ENCODE results near the gene THOC7. TPM values are rescaled to one million over a fixed set of nuclear protein-coding genes. Genes with fewer than 3 reads are reported as not detected.

THOC7 gene
- total RNA-seq, 1 experiment from 2014 or later = 67.3 TPM

GRCh38 chr3:63891518-63891917 lies 27.9 kb upstream of the THOC7 start:
- Histone ChIP-seq H3K27me3 (ENCODE audit: insufficient read depth, low read length) (no peaks in the 10 kb centered on the region), H3K4me2 (ENCODE audit: low read length) (no peak overlapping the region), H3K9me3 (ENCODE audit: control insufficient read depth in 1 of 2, insufficient read depth in 1 of 2, low read depth in 1 of 2, low read length in 2 of 2) (no peaks in the 10 kb centered on the region), H3K27ac (ENCODE audit: low read depth, low read length) (no peak overlapping the region), H2AFZ (ENCODE audit: low read depth, low read length, poor library complexity, severe bottlenecking) (no peak overlapping the region), H3K36me3 (ENCODE audit: control insufficient read depth in 1 of 2, insufficient read depth in 2 of 2, low read length in 2 of 2) (no peaks in the 10 kb centered on the region; a peak in 1 of 4 replicates), H3K9me2 (ENCODE audit: insufficient read depth) (no peaks in the 10 kb centered on the region), H3K9ac (ENCODE audit: low read length) (no peak overlapping the region), H3K4me3 (replicated peaks in 1 of 2; ENCODE audit: low read depth in 1 of 2, low read length in 2 of 2) (no peak overlapping the region), H4K20me1 (ENCODE audit: insufficient read depth) (no peaks in the 10 kb centered on the region), H3K79me2 (ENCODE audit: insufficient read depth, low read length) (peaks cover 7% of the 10 kb centered on the region), H3K4me1 (ENCODE audit: control insufficient read depth in 1 of 2, insufficient read depth in 2 of 2, low read length in 2 of 2) (no peaks in the 10 kb centered on the region)
- intact Hi-C loops (cut with micrococcal nuclease) = no loop called here
- TF ChIP-seq SRF (IDR thresholded peaks at IDR 0.05; ENCODE audit: low read depth) = no peak
- ChIA-PET POLR2A (no interaction called here), RAD21 (ENCODE audit: low non-redundant PET in 1 of 2, low total read pairs in 2 of 2, uncharacterized antibody in 2 of 2, unreplicated experiment in 2 of 2) (no interaction called here), CTCF (no interaction called here)
- no TSS peak for BruUV-seq (replicated peaks)
- ATAC-seq (no peak), DNase-seq (ENCODE audit: low read depth, low spot score) (no peak)

GRCh38 chr3:63886858-63887257 lies 23.3 kb upstream of the THOC7 start:
- ATAC-seq (no peak), DNase-seq (ENCODE audit: low read depth, low spot score) (no peak)
- Histone ChIP-seq H3K36me3 (ENCODE audit: control insufficient read depth in 1 of 2, insufficient read depth in 2 of 2, low read length in 2 of 2) (no peaks in the 10 kb centered on the region; a peak in 1 of 4 replicates), H3K9me2 (ENCODE audit: insufficient read depth) (no peaks in the 10 kb centered on the region), H3K9me3 (ENCODE audit: control insufficient read depth in 1 of 2, insufficient read depth in 1 of 2, low read depth in 1 of 2, low read length in 2 of 2) (no peaks in the 10 kb centered on the region), H2AFZ (ENCODE audit: low read depth, low read length, poor library complexity, severe bottlenecking) (no peak overlapping the region), H4K20me1 (ENCODE audit: insufficient read depth) (no peaks in the 10 kb centered on the region), H3K4me2 (ENCODE audit: low read length) (no peak overlapping the region), H3K79me2 (ENCODE audit: insufficient read depth, low read length) (peaks cover 27% of the 10 kb centered on the region), H3K4me3 (replicated peaks in 1 of 2; ENCODE audit: low read depth in 1 of 2, low read length in 2 of 2) (no peak overlapping the region), H3K27ac (ENCODE audit: low read depth, low read length) (no peak overlapping the region), H3K4me1 (ENCODE audit: control insufficient read depth in 1 of 2, insufficient read depth in 2 of 2, low read length in 2 of 2) (no peaks in the 10 kb centered on the region), H3K27me3 (ENCODE audit: insufficient read depth, low read length) (no peaks in the 10 kb centered on the region), H3K9ac (ENCODE audit: low read length) (no peak overlapping the region)
- no TSS peak for BruUV-seq (replicated peaks)
- CTCF ChIA-PET = interaction anchor here (0.6 kb wide), 1 partner anchor 21 kb away, joined by 3 read pairs; no protein-coding TSS in a partner anchor
- no peak for TF ChIP-seq JUND (IDR thresholded peaks at IDR 0.05)
- TF ChIP-seq CTCF (IDR thresholded peaks at IDR 0.05 in 2 of 3, conservative IDR thresholded peaks at IDR 0.05 in 1 of 3; ENCODE audit: borderline replicate concordance in 1 of 3, insufficient read depth in 1 of 3, low read depth in 2 of 3, low read length in 2 of 3) = no peak
- no peak for TF ChIP-seq REST (IDR thresholded peaks at IDR 0.05; ENCODE audit: low read depth)
- TF ChIP-seq ZBTB33 (IDR thresholded peaks at IDR 0.05; ENCODE audit: extremely low read depth, insufficient replicate concordance, low read length) = no peak
- TF ChIP-seq RAD21 (IDR thresholded peaks at IDR 0.05; ENCODE audit: low read depth) = no peak
- no peak for TF ChIP-seq MAX (IDR thresholded peaks at IDR 0.05)
- no peak for TF ChIP-seq CEBPB (IDR thresholded peaks at IDR 0.05; ENCODE audit: low read depth)
- no peak for TF ChIP-seq EZH2 (IDR thresholded peaks at IDR 0.05)
- TF ChIP-seq ZFX (IDR thresholded peaks at IDR 0.05) = no peak
- TF ChIP-seq ELF1 (IDR thresholded peaks at IDR 0.05; ENCODE audit: borderline replicate concordance, low read depth) = no peak
- TF ChIP-seq SP1 (IDR thresholded peaks at IDR 0.05; ENCODE audit: low read depth) = no peak
- no peak for TF ChIP-seq SIN3A (IDR thresholded peaks at IDR 0.05; ENCODE audit: low read depth)
- no peak for TF ChIP-seq SRF (IDR thresholded peaks at IDR 0.05; ENCODE audit: low read depth)
- TF ChIP-seq POLR2A (IDR thresholded peaks at IDR 0.05; ENCODE audit: borderline replicate concordance, extremely low read depth, insufficient read depth, insufficient read length) = no peak
- TF ChIP-seq ZNF274 (IDR thresholded peaks at IDR 0.05; ENCODE audit: low read depth, low read length) = no peak
- intact Hi-C loops (cut with micrococcal nuclease) = no loop called here
- RAD21 ChIA-PET (ENCODE audit: low non-redundant PET in 1 of 2, low total read pairs in 2 of 2, uncharacterized antibody in 2 of 2, unreplicated experiment in 2 of 2) = no interaction called here
- POLR2A ChIA-PET = no interaction called here

Data from HCT116 (cell line).